ENCODE measurements around the gene MRPL48. TPM values are rescaled to one million over a fixed set of nuclear protein-coding genes. Genes with fewer than 3 reads are reported as not detected.

The MRPL48 gene
- total RNA-seq, 1 donor from 2014 or later, result 51.4 TPM

- H3K4me3 Mint-ChIP-seq, result peak overlapping the region; percentile 99
- H3K4me1 Mint-ChIP-seq, result peaks cover 24% of the 10 kb centered on the region
- H3K9me3 Mint-ChIP-seq, result no peaks in the 10 kb centered on the region
- H3K36me3 Mint-ChIP-seq (ENCODE audit: low read depth), result no peaks in the 10 kb centered on the region
- no peak for DNase-seq (ENCODE audit: low read depth, low spot score)
- no peaks in the 10 kb centered on the region for H3K27me3 Mint-ChIP-seq (ENCODE audit: low read depth)
- TF ChIP-seq CTCF (conservative IDR thresholded peaks at IDR 0.05), result no peak
- peak overlapping the region; percentile 100 for H3K27ac Mint-ChIP-seq (ENCODE audit: unreplicated experiment)
These were observed 527 bp upstream of the MRPL48 start for GRCh38 chr11:73787051-73787642.

GRCh38 chr11:73789279-73789670 lies 1.6 kb downstream of the MRPL48 start:
- Mint-ChIP-seq H3K9me3 (no peaks in the 10 kb centered on the region), H3K4me1 (peaks cover 20% of the 10 kb centered on the region), H3K27ac (ENCODE audit: unreplicated experiment) (no peak overlapping the region), H3K27me3 (ENCODE audit: low read depth) (no peaks in the 10 kb centered on the region), H3K36me3 (ENCODE audit: low read depth) (peaks cover 2% of the 10 kb centered on the region), H3K4me3 (peak overlapping the region; percentile 99)
- DNase-seq (ENCODE audit: low read depth, low spot score), result no peak
- no peak for TF ChIP-seq CTCF (conservative IDR thresholded peaks at IDR 0.05)

- no peak overlapping the region for H3K27ac Mint-ChIP-seq (ENCODE audit: unreplicated experiment)
- no peak for TF ChIP-seq CTCF (conservative IDR thresholded peaks at IDR 0.05)
- H3K27me3 Mint-ChIP-seq (ENCODE audit: low read depth), result no peaks in the 10 kb centered on the region
- DNase-seq (ENCODE audit: low read depth, low spot score), result no peak
- peaks cover 15% of the 10 kb centered on the region for H3K4me1 Mint-ChIP-seq
- H3K9me3 Mint-ChIP-seq, result no peaks in the 10 kb centered on the region
- H3K4me3 Mint-ChIP-seq, result no peak overlapping the region
- peaks cover 2% of the 10 kb centered on the region for H3K36me3 Mint-ChIP-seq (ENCODE audit: low read depth)
These were observed 4.9 kb downstream of the MRPL48 start for GRCh38 chr11:73792584-73792983.

- Mint-ChIP-seq H3K9me3 (no peaks in the 10 kb centered on the region), H3K27ac (ENCODE audit: unreplicated experiment) (no peak overlapping the region), H3K4me3 (no peak overlapping the region), H3K27me3 (ENCODE audit: low read depth) (no peaks in the 10 kb centered on the region), H3K4me1 (no peaks in the 10 kb centered on the region), H3K36me3 (ENCODE audit: low read depth) (peaks cover 2% of the 10 kb centered on the region)
- TF ChIP-seq CTCF (conservative IDR thresholded peaks at IDR 0.05), result no peak
- DNase-seq (ENCODE audit: low read depth, low spot score), result no peak
These were observed 8.4 kb downstream of the MRPL48 start for GRCh38 chr11:73795925-73796632.

GRCh38 chr11:73797457-73797856 lies 9.8 kb downstream of the MRPL48 start:
- no peaks in the 10 kb centered on the region for H3K27me3 Mint-ChIP-seq (ENCODE audit: low read depth)
- DNase-seq (ENCODE audit: low read depth, low spot score), result no peak
- H3K27ac Mint-ChIP-seq (ENCODE audit: unreplicated experiment), result no peak overlapping the region
- H3K36me3 Mint-ChIP-seq (ENCODE audit: low read depth), result peaks cover 2% of the 10 kb centered on the region
- TF ChIP-seq CTCF (conservative IDR thresholded peaks at IDR 0.05), result no peak
- no peaks in the 10 kb centered on the region for H3K9me3 Mint-ChIP-seq
- H3K4me1 Mint-ChIP-seq, result no peaks in the 10 kb centered on the region
- H3K4me3 Mint-ChIP-seq, result no peak overlapping the region

Measured in neural crest cell (in vitro differentiated cells).